ENCODE data around the gene TFAP2C. TPM values are rescaled to one million over a fixed set of nuclear protein-coding genes. Genes with fewer than 3 reads are reported as not detected.

Gene TFAP2C
- total and polyA plus RNA-seq, 2 donors (not counting 3 experiments of a cell fraction or from before 2014, with no cell fraction given): 0.06 TPM; not detected in 1

- CTCF ChIA-PET: no interaction called here
- TF ChIP-seq, protein P1, sequence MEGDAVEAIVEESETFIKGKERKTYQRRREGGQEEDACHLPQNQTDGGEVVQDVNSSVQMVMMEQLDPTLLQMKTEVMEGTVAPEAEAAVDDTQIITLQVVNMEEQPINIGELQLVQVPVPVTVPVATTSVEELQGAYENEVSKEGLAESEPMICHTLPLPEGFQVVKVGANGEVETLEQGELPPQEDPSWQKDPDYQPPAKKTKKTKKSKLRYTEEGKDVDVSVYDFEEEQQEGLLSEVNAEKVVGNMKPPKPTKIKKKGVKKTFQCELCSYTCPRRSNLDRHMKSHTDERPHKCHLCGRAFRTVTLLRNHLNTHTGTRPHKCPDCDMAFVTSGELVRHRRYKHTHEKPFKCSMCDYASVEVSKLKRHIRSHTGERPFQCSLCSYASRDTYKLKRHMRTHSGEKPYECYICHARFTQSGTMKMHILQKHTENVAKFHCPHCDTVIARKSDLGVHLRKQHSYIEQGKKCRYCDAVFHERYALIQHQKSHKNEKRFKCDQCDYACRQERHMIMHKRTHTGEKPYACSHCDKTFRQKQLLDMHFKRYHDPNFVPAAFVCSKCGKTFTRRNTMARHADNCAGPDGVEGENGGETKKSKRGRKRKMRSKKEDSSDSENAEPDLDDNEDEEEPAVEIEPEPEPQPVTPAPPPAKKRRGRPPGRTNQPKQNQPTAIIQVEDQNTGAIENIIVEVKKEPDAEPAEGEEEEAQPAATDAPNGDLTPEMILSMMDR (IDR thresholded peaks at IDR 0.05; ENCODE audit: extremely low read depth in 1 of 2, insufficient read depth in 1 of 2, low read depth in 1 of 2, low read length in 2 of 2): no peak
- TF ChIP-seq POLR2AphosphoS5 (IDR thresholded peaks at IDR 0.05; ENCODE audit: insufficient read depth, low read depth, low read length) (no peak), EZH2 (IDR thresholded peaks at IDR 0.05; ENCODE audit: borderline replicate concordance, low read depth, low read length, severe bottlenecking) (no peak), GATA2 (IDR thresholded peaks at IDR 0.05; ENCODE audit: insufficient read depth, insufficient read length, low read depth, low read length) (no peak), POLR2A (IDR thresholded peaks at IDR 0.05; ENCODE audit: low read depth, low read length) (no peak), MYC (IDR thresholded peaks at IDR 0.05; ENCODE audit: low read depth, low read length) (no peak), MAX (IDR thresholded peaks at IDR 0.05; ENCODE audit: insufficient read depth, insufficient read length) (no peak), JUN (IDR thresholded peaks at IDR 0.05; ENCODE audit: borderline replicate concordance, insufficient read depth, insufficient read length, low read depth) (no peak), FOS (IDR thresholded peaks at IDR 0.05; ENCODE audit: borderline replicate concordance, insufficient read depth, low read length) (no peak)
- Histone ChIP-seq H3K4me2 (ENCODE audit: insufficient read depth, low read length) (no peak overlapping the region), H4K20me1 (replicated peaks; ENCODE audit: control insufficient read depth, extremely low read depth, insufficient read depth, low read length) (no peaks in the 10 kb centered on the region), H3K27me3 (ENCODE audit: control insufficient read depth in 2 of 2, insufficient read depth in 2 of 2, low read length in 2 of 2) (no peaks in the 10 kb centered on the region), H3K36me3 (ENCODE audit: control insufficient read depth in 2 of 2, extremely low read depth in 1 of 2, insufficient read depth in 2 of 2, low read length in 2 of 2) (no peaks in the 10 kb centered on the region), H3K9me1 (replicated peaks; ENCODE audit: control insufficient read depth, extremely low read depth, insufficient read depth, low read length) (no peaks in the 10 kb centered on the region), H3K9ac (replicated peaks; ENCODE audit: extremely low read depth, insufficient read depth, low read length) (no peak overlapping the region), H3K4me3 (replicated peaks in 1 of 3; ENCODE audit: insufficient read depth in 1 of 3, low read depth in 1 of 3, low read length in 3 of 3) (no peak overlapping the region), H3K79me2 (ENCODE audit: control insufficient read depth, insufficient read depth, low read length) (no peaks in the 10 kb centered on the region), H3K27ac (ENCODE audit: insufficient read depth, low read depth, low read length) (no peak overlapping the region), H3K9me3 (replicated peaks; ENCODE audit: control insufficient read depth, insufficient read depth, low read length) (no peaks in the 10 kb centered on the region), H3K4me1 (ENCODE audit: control insufficient read depth, extremely low read depth, insufficient read depth, low read length) (no peaks in the 10 kb centered on the region), H2AFZ (ENCODE audit: low read depth, low read length) (no peak overlapping the region)
- dilution Hi-C loops (cut with MboI; ENCODE audit: extremely low pct_ligation_motif_present, low sequenced_read_pairs) (no loop called here), intact Hi-C loops (cut with micrococcal nuclease) (no loop called here)
- no peak for DNase-seq (ENCODE audit: low read depth, low spot score)
- POLR2A ChIA-PET: no interaction called here
- BruUV-seq (replicated peaks): no TSS peak
- FAIRE-seq: no peak
These were observed 36.7 kb downstream of the TFAP2C start for GRCh38 chr20:56665806-56666205.

All from endothelial cell of umbilical vein (primary cell).